ENCODE measurements around the gene SLK.

SLK gene

GRCh38 chr10:104076743-104077160, 109.8 kb downstream of the SLK start:
- no peak overlapping the region for H3K27ac ChIP-seq
- TF ChIP-seq CTCF (IDR thresholded peaks at IDR 0.05) (no peak), ZFX (IDR thresholded peaks at IDR 0.05; ENCODE audit: borderline replicate concordance) (no peak)

- no peak overlapping the region for H3K27ac ChIP-seq
These were observed 110.3 kb downstream of the SLK start for GRCh38 chr10:104077247-104077646.

GRCh38 chr10:104077663-104078151, 110.8 kb downstream of the SLK start:
- no peak overlapping the region for H3K27ac ChIP-seq
- TF ChIP-seq ZFX (IDR thresholded peaks at IDR 0.05; ENCODE audit: borderline replicate concordance) = no peak
- TF ChIP-seq CTCF (IDR thresholded peaks at IDR 0.05) = no peak

More at GRCh38 chr10:104077247-104077646, 110.3 kb downstream of the SLK start:
- TF ChIP-seq CTCF (IDR thresholded peaks at IDR 0.05) = no peak
- no peak for TF ChIP-seq ZFX (IDR thresholded peaks at IDR 0.05; ENCODE audit: borderline replicate concordance)

Measured in 22Rv1 (cell line).